Caco-2 (cell line): ENCODE measurements around the gene FAM156A. TPM values are rescaled to one million over a fixed set of nuclear protein-coding genes. Genes with fewer than 3 reads are reported as not detected.

Experiments
- BruUV-seq: library from RNA; stranded (reverse); fragments of 400-500 nt; replicated peaks from 2 replicates; lab custom pipeline; 2021; lab: Mats Ljungman, UMichigan
- CTCF ChIA-PET: fragments of 300-600 bp; sonication (Branson Sonifier 250); formaldehyde crosslinking; loops from one replicate; lab custom pipeline; 2022; ENCODE audit warnings: antibody characterized with exemption; lab: Charles Lee
- POLR2A ChIA-PET: fragments of 300-600 bp; sonication (Branson Sonifier 250); formaldehyde crosslinking; loops from one replicate; lab custom pipeline; 2022; ENCODE audit warnings: antibody characterized with exemption; lab: Charles Lee
- DNase-seq, 2 experiments: peaks; one replicate each; pipeline versions ENCODE4 v3.0.0 to v3.0.0-alpha.2; 2020 to 2022
- H3K27me3 ChIP-seq: replicated peaks from 2 replicates; pipeline ENCODE4 v1.6.0; 2011; ENCODE audit warnings: low read length; ENCODE audit not compliant: control insufficient read depth, insufficient read depth
- H3K36me3 ChIP-seq: 2 replicates; pipeline ENCODE4 v1.5.1; 2011; ENCODE audit warnings: low read length; ENCODE audit not compliant: control insufficient read depth, insufficient read depth
- H3K4me1 ChIP-seq: fragments of 250-450 bp; sonication (Bioruptor Pico); 2 replicates; pipeline ENCODE4 v1.5.1; 2020; ENCODE audit warnings: mild to moderate bottlenecking
- H3K4me3 ChIP-seq: 2 replicates; pipeline ENCODE4 v1.5.1; 2011; ENCODE audit warnings: low read depth, mild to moderate bottlenecking, control low read depth, low read length
- H3K9me3 ChIP-seq: fragments of 250-450 bp; sonication (Bioruptor Pico); 2 replicates; pipeline ENCODE4 v1.5.1; 2020; ENCODE audit warnings: mild to moderate bottlenecking, moderate library complexity
- H3K27ac Mint-ChIP-seq: one replicate; pipeline ENCODE4 v1.8.0; 2022; ENCODE audit warnings: mixed read lengths; ENCODE audit not compliant: unreplicated experiment
- H3K27me3 Mint-ChIP-seq: one replicate; pipeline ENCODE4 v1.8.0; 2022; ENCODE audit warnings: mixed read lengths; ENCODE audit not compliant: insufficient read depth, unreplicated experiment
- H3K36me3 Mint-ChIP-seq: one replicate; pipeline ENCODE4 v1.8.0; 2022; ENCODE audit warnings: mild to moderate bottlenecking, mixed read lengths; ENCODE audit not compliant: insufficient read depth, unreplicated experiment
- H3K4me1 Mint-ChIP-seq: one replicate; pipeline ENCODE4 v1.8.0; 2022; ENCODE audit warnings: low read depth, mixed read lengths; ENCODE audit not compliant: unreplicated experiment
- H3K4me3 Mint-ChIP-seq: one replicate; pipeline ENCODE4 v1.8.0; 2022; ENCODE audit warnings: mild to moderate bottlenecking, moderate library complexity, mixed read lengths; ENCODE audit not compliant: unreplicated experiment
- H3K9me3 Mint-ChIP-seq: one replicate; pipeline ENCODE4 v1.8.0; 2022; ENCODE audit warnings: mixed read lengths; ENCODE audit not compliant: unreplicated experiment
- intact Hi-C: fragments of 100-400 bp; cut with micrococcal nuclease; formaldehyde crosslinking; loops from one replicate; pipeline ENCODE4 v1.10.0; 2022; ENCODE audit not compliant: unreplicated experiment
- total RNA-seq: library from RNA; stranded (reverse); gene quantifications from 2 replicates; pipeline ENCODE4 v1.2.3, GENCODE V29; 2022
- TF ChIP-seq, protein P1 (sequence below), 2 experiments: fragments of 200-600 bp in 1 of 2; IDR thresholded peaks; 1 replicate in 1 of 2; 2 replicates in 1 of 2; pipeline versions ENCODE4 v1.5.1 to v1.8.0; 2011 to 2022; ENCODE audit warnings: antibody characterized with exemption in 1 of 2, control low read depth in 1 of 2, inconsistent platforms in 1 of 2, low read depth in 1 of 2, low read length in 1 of 2, mild to moderate bottlenecking in 1 of 2, moderate library complexity in 1 of 2; ENCODE audit not compliant: insufficient read depth in 1 of 2, severe bottlenecking in 1 of 2, unreplicated experiment in 1 of 2

FAM156A gene
- total RNA-seq, 1 experiment from 2014 or later = 37.0 TPM

DNA sequence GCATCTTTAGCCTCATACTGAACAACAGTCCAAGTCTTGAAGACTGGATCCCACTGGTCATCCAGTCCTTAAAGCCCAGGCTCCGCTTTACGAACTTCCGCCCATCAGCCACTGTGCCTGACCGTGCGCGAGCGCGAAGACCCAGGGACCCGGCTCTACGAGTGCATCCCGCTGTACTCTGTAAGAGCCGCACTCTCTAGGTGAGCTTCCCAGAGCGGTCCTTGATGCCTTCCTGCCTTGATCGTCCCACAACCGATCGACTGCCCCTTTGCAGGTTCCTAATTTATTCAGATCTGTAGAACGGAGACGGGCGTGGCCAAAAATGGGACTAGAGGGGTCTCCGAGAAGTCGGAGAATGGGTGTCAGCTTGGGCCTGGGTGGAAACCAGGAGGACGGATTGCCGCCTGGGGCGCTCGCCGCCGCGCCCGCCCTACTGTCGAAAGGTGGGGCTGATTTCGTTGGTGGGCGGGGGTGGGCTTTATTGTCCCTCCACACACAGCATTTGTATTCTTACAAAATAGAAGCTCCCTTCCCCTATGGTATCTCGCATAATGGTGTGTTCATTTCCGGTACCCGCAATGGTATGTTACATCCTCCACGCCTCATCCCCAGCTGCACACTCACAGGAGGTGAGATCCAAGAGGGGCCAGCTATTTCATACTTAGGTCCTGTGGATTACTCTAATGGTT is 42.3 kb upstream of the FAM156A start:
- no peak overlapping the region for H3K4me3 Mint-ChIP-seq
- peaks cover 4% of the 10 kb centered on the region for H3K4me1 Mint-ChIP-seq
- intact Hi-C loops = no loop called here
- ChIA-PET POLR2A (no interaction called here), CTCF (no interaction called here)
- Histone ChIP-seq H3K4me3 (no peak overlapping the region), H3K36me3 (no peaks in the 10 kb centered on the region), H3K27me3 (no peaks in the 10 kb centered on the region), H3K4me1 (peaks cover 3% of the 10 kb centered on the region; the same call in 1 of the 2 replicates), H3K9me3 (no peaks in the 10 kb centered on the region)
- H3K9me3 Mint-ChIP-seq = no peaks in the 10 kb centered on the region
- no peaks in the 10 kb centered on the region for H3K27me3 Mint-ChIP-seq
- no TSS peak for BruUV-seq
- H3K36me3 Mint-ChIP-seq = no peaks in the 10 kb centered on the region
- TF ChIP-seq, protein P1, sequence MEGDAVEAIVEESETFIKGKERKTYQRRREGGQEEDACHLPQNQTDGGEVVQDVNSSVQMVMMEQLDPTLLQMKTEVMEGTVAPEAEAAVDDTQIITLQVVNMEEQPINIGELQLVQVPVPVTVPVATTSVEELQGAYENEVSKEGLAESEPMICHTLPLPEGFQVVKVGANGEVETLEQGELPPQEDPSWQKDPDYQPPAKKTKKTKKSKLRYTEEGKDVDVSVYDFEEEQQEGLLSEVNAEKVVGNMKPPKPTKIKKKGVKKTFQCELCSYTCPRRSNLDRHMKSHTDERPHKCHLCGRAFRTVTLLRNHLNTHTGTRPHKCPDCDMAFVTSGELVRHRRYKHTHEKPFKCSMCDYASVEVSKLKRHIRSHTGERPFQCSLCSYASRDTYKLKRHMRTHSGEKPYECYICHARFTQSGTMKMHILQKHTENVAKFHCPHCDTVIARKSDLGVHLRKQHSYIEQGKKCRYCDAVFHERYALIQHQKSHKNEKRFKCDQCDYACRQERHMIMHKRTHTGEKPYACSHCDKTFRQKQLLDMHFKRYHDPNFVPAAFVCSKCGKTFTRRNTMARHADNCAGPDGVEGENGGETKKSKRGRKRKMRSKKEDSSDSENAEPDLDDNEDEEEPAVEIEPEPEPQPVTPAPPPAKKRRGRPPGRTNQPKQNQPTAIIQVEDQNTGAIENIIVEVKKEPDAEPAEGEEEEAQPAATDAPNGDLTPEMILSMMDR (IDR thresholded peaks at IDR 0.05; ENCODE audit: insufficient read depth in 1 of 2, low read depth in 1 of 2, low read length in 1 of 2, severe bottlenecking in 1 of 2, unreplicated experiment in 1 of 2) = no peak
- H3K27ac Mint-ChIP-seq = no peak overlapping the region
- no peak for DNase-seq

- Histone ChIP-seq H3K4me1 (peaks cover 3% of the 10 kb centered on the region; the same call in 1 of the 2 replicates), H3K4me3 (peak overlapping the region; percentile 23; the same call in 1 of the 2 replicates), H3K27me3 (no peaks in the 10 kb centered on the region), H3K9me3 (no peaks in the 10 kb centered on the region), H3K36me3 (no peaks in the 10 kb centered on the region)
- intact Hi-C loops = loop anchor here (5.0 kb wide), 1 partner anchor 96 kb away; the partner anchor contains the start of gene KANTR
- Mint-ChIP-seq H3K9me3 (no peaks in the 10 kb centered on the region), H3K4me3 (peak overlapping the region; percentile 95), H3K4me1 (peaks cover 9% of the 10 kb centered on the region), H3K36me3 (no peaks in the 10 kb centered on the region), H3K27me3 (no peaks in the 10 kb centered on the region), H3K27ac (peak overlapping the region; percentile 99)
- TF ChIP-seq, protein P1 (IDR thresholded peaks at IDR 0.05; ENCODE audit: insufficient read depth in 1 of 2, low read depth in 1 of 2, low read length in 1 of 2, severe bottlenecking in 1 of 2, unreplicated experiment in 1 of 2) = no peak
- no peak for DNase-seq
- POLR2A ChIA-PET = no interaction called here
- BruUV-seq = no TSS peak
- CTCF ChIA-PET = interaction anchor here (0.7 to 1.8 kb wide), 4 partner anchors 18 to 227 kb away, joined by 3 to 7 read pairs (median 4); no protein-coding TSS in a partner anchor
Observed at GRCh38 chrX:52995987-52996331, 37.6 kb upstream of the FAM156A start.

DNA sequence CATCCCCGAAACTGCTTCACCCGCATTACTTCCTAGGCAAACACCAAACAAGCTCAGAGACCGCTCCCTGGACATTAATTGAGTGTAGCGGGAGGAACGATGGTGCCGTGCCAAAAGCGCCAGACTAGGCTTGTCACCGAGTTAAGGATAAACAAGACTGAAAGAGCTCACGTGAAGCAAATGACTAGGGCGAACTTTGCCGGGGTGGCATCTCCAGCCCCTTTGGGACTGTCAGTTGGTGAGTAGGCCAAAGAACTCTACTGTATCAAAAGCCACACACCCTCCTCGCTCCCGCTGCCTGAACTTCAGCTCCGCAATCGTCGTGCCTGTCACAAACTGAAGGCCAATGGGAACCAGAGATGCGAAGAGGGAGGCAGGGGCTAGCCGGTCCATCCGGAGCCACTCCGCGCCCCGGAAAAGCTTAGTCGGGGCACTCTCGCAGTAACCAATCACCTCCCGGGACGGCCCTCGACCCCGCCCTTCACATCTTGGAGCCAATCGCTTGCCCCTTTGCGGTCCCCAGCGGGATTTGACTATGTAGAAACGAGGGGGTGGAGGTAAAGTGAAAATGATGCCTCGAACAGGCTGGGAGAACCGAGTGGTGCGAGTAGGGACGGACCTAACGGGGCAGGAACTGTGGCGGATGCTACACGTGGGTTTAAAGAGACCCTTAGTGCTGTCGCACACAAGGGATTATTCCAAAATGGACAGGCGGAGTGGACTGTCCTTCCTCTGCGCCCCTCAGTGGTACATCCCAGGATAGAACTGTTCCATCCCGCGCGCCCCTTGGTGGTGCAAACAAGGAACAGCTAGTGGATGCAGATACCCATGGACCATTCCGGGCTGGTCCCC is 37.0 kb upstream of the FAM156A start:
- BruUV-seq = no TSS peak
- no peaks in the 10 kb centered on the region for H3K36me3 ChIP-seq
- Mint-ChIP-seq H3K9me3 (no peaks in the 10 kb centered on the region), H3K27me3 (no peaks in the 10 kb centered on the region), H3K4me1 (peaks cover 10% of the 10 kb centered on the region), H3K36me3 (no peaks in the 10 kb centered on the region), H3K27ac (peak overlapping the region; percentile 99), H3K4me3 (peak overlapping the region; percentile 95)
- intact Hi-C loops = loop anchor here (5.0 kb wide), 1 partner anchor 97 kb away; the partner anchor contains the start of gene KANTR
- peak overlapping the region; percentile 84 for H3K4me3 ChIP-seq
- H3K27me3 ChIP-seq = no peaks in the 10 kb centered on the region
- TF ChIP-seq, protein P1 (IDR thresholded peaks at IDR 0.05; ENCODE audit: insufficient read depth in 1 of 2, low read depth in 1 of 2, low read length in 1 of 2, severe bottlenecking in 1 of 2, unreplicated experiment in 1 of 2) = peak; percentile 45 to 62
- peak; percentile 93 to 95 for DNase-seq
- peaks cover 3% of the 10 kb centered on the region; the same call in 1 of the 2 replicates for H3K4me1 ChIP-seq
- CTCF ChIA-PET = interaction anchor here (0.6 to 1.8 kb wide), 5 partner anchors 17 to 228 kb away, joined by 3 to 7 read pairs (median 4); no protein-coding TSS in a partner anchor
- POLR2A ChIA-PET = interaction anchor here (0.5 to 0.9 kb wide), 2 partner anchors 14 to 20 kb away, joined by 3 read pairs; no protein-coding TSS in a partner anchor
- no peaks in the 10 kb centered on the region for H3K9me3 ChIP-seq
